ENCODE measurements around the gene RNU2-63P.
"Not testable (repeated sequence)": the region's sequence is repeated elsewhere in the genome, so short reads cannot be mapped to it uniquely, and the experiment has no call there.

Gene RNU2-63P

GRCh38 chr2:87981182-87981581 is 35.2 kb downstream of the RNU2-63P start:
- DNase-seq (ENCODE audit: low spot score): not testable (repeated sequence)

- not testable (repeated sequence) for DNase-seq (ENCODE audit: low spot score)
Measured at GRCh38 chr2:87972385-87972784, 44.0 kb downstream of the RNU2-63P start.

All from CD4-positive, alpha-beta T cell treated with Interleukin-6 at 100 ng/mL for 8 hours (primary cell).